ENCODE results near the gene SESN3. TPM values are rescaled to one million over a fixed set of nuclear protein-coding genes. Genes with fewer than 3 reads are reported as not detected.

SESN3 gene
- total RNA-seq, 1 experiment from 2014 or later = 28.2 TPM

DNA sequence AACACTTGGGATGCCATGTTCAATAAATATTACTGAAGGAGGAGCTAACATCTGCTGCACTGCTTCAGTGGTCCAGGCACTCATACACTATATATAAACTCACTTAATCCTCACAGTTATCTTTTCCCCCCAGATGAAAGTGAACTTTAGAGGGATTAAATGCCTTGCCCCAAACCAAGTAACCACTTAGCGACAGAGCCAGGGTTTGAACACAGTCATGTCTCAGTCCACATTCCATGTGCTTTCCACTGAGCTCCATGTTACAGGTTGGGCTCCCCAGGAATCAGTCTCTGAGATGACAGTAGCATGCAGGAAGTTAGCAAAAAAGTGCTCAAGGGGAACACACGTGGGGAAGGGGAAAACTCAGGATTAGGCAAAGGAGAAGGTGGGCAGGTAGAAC is 82.1 kb downstream of the SESN3 start:
- no peaks in the 10 kb centered on the region for H3K36me3 ChIP-seq (ENCODE audit: control insufficient read depth, insufficient read depth, low read length)
- TF ChIP-seq, protein P1, sequence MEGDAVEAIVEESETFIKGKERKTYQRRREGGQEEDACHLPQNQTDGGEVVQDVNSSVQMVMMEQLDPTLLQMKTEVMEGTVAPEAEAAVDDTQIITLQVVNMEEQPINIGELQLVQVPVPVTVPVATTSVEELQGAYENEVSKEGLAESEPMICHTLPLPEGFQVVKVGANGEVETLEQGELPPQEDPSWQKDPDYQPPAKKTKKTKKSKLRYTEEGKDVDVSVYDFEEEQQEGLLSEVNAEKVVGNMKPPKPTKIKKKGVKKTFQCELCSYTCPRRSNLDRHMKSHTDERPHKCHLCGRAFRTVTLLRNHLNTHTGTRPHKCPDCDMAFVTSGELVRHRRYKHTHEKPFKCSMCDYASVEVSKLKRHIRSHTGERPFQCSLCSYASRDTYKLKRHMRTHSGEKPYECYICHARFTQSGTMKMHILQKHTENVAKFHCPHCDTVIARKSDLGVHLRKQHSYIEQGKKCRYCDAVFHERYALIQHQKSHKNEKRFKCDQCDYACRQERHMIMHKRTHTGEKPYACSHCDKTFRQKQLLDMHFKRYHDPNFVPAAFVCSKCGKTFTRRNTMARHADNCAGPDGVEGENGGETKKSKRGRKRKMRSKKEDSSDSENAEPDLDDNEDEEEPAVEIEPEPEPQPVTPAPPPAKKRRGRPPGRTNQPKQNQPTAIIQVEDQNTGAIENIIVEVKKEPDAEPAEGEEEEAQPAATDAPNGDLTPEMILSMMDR (IDR thresholded peaks at IDR 0.05; ENCODE audit: insufficient read depth in 1 of 2, low read depth in 1 of 2, low read length in 1 of 2, severe bottlenecking in 1 of 2, unreplicated experiment in 1 of 2) = no peak
- no peaks in the 10 kb centered on the region for H3K9me3 ChIP-seq
- Mint-ChIP-seq H3K4me3 (ENCODE audit: unreplicated experiment) (peak overlapping the region; percentile 93), H3K36me3 (ENCODE audit: insufficient read depth, unreplicated experiment) (peaks cover 8% of the 10 kb centered on the region), H3K9me3 (ENCODE audit: unreplicated experiment) (no peaks in the 10 kb centered on the region), H3K4me1 (ENCODE audit: low read depth, unreplicated experiment) (peaks cover 20% of the 10 kb centered on the region), H3K27ac (ENCODE audit: unreplicated experiment) (no peak overlapping the region), H3K27me3 (ENCODE audit: insufficient read depth, unreplicated experiment) (no peaks in the 10 kb centered on the region)
- ChIA-PET CTCF (interaction anchor here (4.5 kb wide), 1 partner anchor 81 kb away, joined by 42 read pairs; the partner anchor contains the start of gene SRSF8), POLR2A (interaction anchor here (1.4 kb wide), 1 partner anchor 59 kb away, joined by 3 read pairs; the partner anchor contains the start of gene ENDOD1)
- H3K27me3 ChIP-seq (replicated peaks; ENCODE audit: control insufficient read depth, insufficient read depth, low read length) = no peaks in the 10 kb centered on the region
- no TSS peak for BruUV-seq (replicated peaks)
- peaks cover 14% of the 10 kb centered on the region for H3K4me1 ChIP-seq
- DNase-seq = no peak
- H3K4me3 ChIP-seq (ENCODE audit: low read depth, low read length) = no peak overlapping the region
- intact Hi-C loops (cut with micrococcal nuclease; ENCODE audit: unreplicated experiment) = no loop called here

GRCh38 chr11:95148406-95148805 is 82.6 kb downstream of the SESN3 start:
- peaks cover 14% of the 10 kb centered on the region for H3K4me1 ChIP-seq
- H3K4me3 ChIP-seq (ENCODE audit: low read depth, low read length) = no peak overlapping the region
- intact Hi-C loops (cut with micrococcal nuclease; ENCODE audit: unreplicated experiment) = no loop called here
- peaks cover 8% of the 10 kb centered on the region for H3K36me3 Mint-ChIP-seq (ENCODE audit: insufficient read depth, unreplicated experiment)
- H3K27me3 Mint-ChIP-seq (ENCODE audit: insufficient read depth, unreplicated experiment) = no peaks in the 10 kb centered on the region
- H3K4me3 Mint-ChIP-seq (ENCODE audit: unreplicated experiment) = no peak overlapping the region
- no peaks in the 10 kb centered on the region for H3K9me3 ChIP-seq
- no peaks in the 10 kb centered on the region for H3K27me3 ChIP-seq (replicated peaks; ENCODE audit: control insufficient read depth, insufficient read depth, low read length)
- no peak overlapping the region for H3K27ac Mint-ChIP-seq (ENCODE audit: unreplicated experiment)
- H3K4me1 Mint-ChIP-seq (ENCODE audit: low read depth, unreplicated experiment) = peaks cover 20% of the 10 kb centered on the region
- POLR2A ChIA-PET = no interaction called here
- DNase-seq = no peak
- H3K36me3 ChIP-seq (ENCODE audit: control insufficient read depth, insufficient read depth, low read length) = no peaks in the 10 kb centered on the region
- CTCF ChIA-PET = interaction anchor here (4.5 kb wide), 1 partner anchor 81 kb away, joined by 42 read pairs; the partner anchor contains the start of gene SRSF8
- H3K9me3 Mint-ChIP-seq (ENCODE audit: unreplicated experiment) = no peaks in the 10 kb centered on the region
- TF ChIP-seq, protein P1 (IDR thresholded peaks at IDR 0.05; ENCODE audit: insufficient read depth in 1 of 2, low read depth in 1 of 2, low read length in 1 of 2, severe bottlenecking in 1 of 2, unreplicated experiment in 1 of 2) = no peak
- no TSS peak for BruUV-seq (replicated peaks)

- DNase-seq = peak in 1 of 2 experiments; percentile 45
- intact Hi-C loops (cut with micrococcal nuclease; ENCODE audit: unreplicated experiment) = no loop called here
- Histone ChIP-seq H3K4me3 (ENCODE audit: low read depth, low read length) (no peak overlapping the region), H3K27me3 (replicated peaks; ENCODE audit: control insufficient read depth, insufficient read depth, low read length) (no peaks in the 10 kb centered on the region), H3K9me3 (no peaks in the 10 kb centered on the region), H3K4me1 (peaks cover 14% of the 10 kb centered on the region), H3K36me3 (ENCODE audit: control insufficient read depth, insufficient read depth, low read length) (no peaks in the 10 kb centered on the region)
- peaks cover 8% of the 10 kb centered on the region for H3K36me3 Mint-ChIP-seq (ENCODE audit: insufficient read depth, unreplicated experiment)
- no TSS peak for BruUV-seq (replicated peaks)
- TF ChIP-seq, protein P1 (IDR thresholded peaks at IDR 0.05; ENCODE audit: insufficient read depth in 1 of 2, low read depth in 1 of 2, low read length in 1 of 2, severe bottlenecking in 1 of 2, unreplicated experiment in 1 of 2) = no peak
- H3K4me3 Mint-ChIP-seq (ENCODE audit: unreplicated experiment) = no peak overlapping the region
- no peaks in the 10 kb centered on the region for H3K9me3 Mint-ChIP-seq (ENCODE audit: unreplicated experiment)
- peaks cover 20% of the 10 kb centered on the region for H3K4me1 Mint-ChIP-seq (ENCODE audit: low read depth, unreplicated experiment)
- ChIA-PET CTCF (interaction anchor here (0.6 to 1.2 kb wide), 3 partner anchors 54 to 554 kb away, joined by 3 to 5 read pairs (median 4); no protein-coding TSS in a partner anchor), POLR2A (interaction anchor here (0.6 kb wide), 1 partner anchor 26 kb away, joined by 3 read pairs; no protein-coding TSS in a partner anchor)
- H3K27ac Mint-ChIP-seq (ENCODE audit: unreplicated experiment) = no peak overlapping the region
- peaks cover 3% of the 10 kb centered on the region for H3K27me3 Mint-ChIP-seq (ENCODE audit: insufficient read depth, unreplicated experiment)
These were observed 83.6 kb downstream of the SESN3 start for GRCh38 chr11:95147364-95147905.
